HEK293T (cell line): ENCODE data around the gene PCNX1.

Experiments used
- FOXM1 ChIP-seq: fragments of 450-650 bp; IDR thresholded peaks from 2 replicates; pipeline ENCODE4 v1.6.1; 2017; ENCODE audit warnings: mild to moderate bottlenecking, borderline replicate concordance
- LEF1 ChIP-seq: fragments of 450-650 bp; IDR thresholded peaks from 2 replicates; pipeline ENCODE4 v1.6.1; 2017; ENCODE audit warnings: mild to moderate bottlenecking, borderline replicate concordance

GRCh38 chr14:70889555-70889954 lies 17.7 kb upstream of the PCNX1 start:
- TF ChIP-seq LEF1: no peak
- TF ChIP-seq FOXM1: no peak
